HG03095 (cell line): ENCODE results near the gene PPP2R5A.

Source experiments
- ATAC-seq: cut with Tn5 transposase; IDR thresholded peaks from one replicate; pipeline ENCODE4 v1.9.1; 2021; ENCODE audit warnings: moderate library complexity; ENCODE audit not compliant: unreplicated experiment

PPP2R5A gene

GRCh38 chr1:212284744-212285684 is at the start of gene PPP2R5A:
Gene PPP2R5A, plus strand, starts transcription at chr1:212285410. Its CDS starts 701 bp downstream, at chr1:212286111.
- peak; percentile 94 for ATAC-seq

DNA sequence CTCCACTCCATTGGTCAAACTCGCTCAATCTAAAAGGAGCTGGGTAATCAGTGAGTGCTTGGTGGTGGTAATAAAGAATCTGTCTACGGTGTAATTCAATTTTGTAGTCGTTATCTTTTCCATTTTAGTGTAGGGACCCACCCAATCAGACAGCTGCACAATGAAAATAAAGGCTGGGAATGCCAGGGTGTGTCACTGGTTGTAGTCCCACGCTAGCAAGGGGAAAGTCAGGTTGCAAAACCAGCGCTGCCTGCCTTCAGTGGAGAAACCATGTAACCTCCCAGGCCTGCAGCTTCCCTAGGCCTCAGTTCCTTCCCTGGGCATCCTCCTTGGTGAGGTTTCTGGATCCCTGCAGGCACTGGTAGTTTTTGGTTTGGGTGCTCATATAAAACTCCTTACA is 49.4 kb upstream of the PPP2R5A start:
- no peak for ATAC-seq

GRCh38 chr1:212236664-212237220 is 48.5 kb upstream of the PPP2R5A start:
- no peak for ATAC-seq

DNA sequence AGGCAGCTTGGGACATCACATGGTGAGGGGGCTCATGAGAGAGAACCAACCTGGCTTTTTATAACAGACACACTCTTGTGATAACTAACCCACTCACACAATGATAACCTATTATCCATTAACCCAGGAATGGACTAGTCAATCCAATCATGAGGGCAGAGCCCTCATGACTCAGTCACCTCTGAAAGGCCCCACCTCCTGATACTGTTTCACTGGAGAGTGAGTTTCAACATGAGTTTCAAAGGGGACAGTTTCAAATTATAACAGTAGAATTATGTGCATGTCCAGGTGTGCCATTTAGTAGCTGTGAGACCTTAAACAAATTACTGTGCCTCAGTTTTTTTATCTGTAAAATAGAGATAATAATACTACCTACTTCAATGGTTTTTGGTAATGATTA is 47.6 kb upstream of the PPP2R5A start:
- ATAC-seq: peak; percentile 88

- ATAC-seq: no peak
Observed at GRCh38 chr1:212238552-212238951, 46.7 kb upstream of the PPP2R5A start.

- ATAC-seq: no peak
Observed at GRCh38 chr1:212241501-212241900, 43.7 kb upstream of the PPP2R5A start.

DNA sequence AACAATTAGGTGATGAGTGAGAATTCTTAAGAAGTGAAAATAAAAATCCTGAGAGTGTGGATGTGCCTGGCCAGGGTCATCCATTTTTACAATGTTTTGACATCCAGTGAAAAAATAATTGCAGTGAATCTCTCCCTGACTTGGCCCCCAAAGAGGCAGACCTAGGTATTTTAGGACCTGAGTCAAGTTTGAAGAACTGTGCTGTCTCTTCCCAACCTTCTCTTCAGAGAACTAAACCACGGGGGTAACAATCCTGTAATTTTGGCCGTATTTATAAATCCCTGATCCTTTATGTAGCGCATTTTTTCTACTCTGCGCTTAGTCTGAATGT is 43.3 kb upstream of the PPP2R5A start:
- no peak for ATAC-seq

GRCh38 chr1:212242288-212242984 is 42.8 kb upstream of the PPP2R5A start:
- no peak for ATAC-seq

DNA sequence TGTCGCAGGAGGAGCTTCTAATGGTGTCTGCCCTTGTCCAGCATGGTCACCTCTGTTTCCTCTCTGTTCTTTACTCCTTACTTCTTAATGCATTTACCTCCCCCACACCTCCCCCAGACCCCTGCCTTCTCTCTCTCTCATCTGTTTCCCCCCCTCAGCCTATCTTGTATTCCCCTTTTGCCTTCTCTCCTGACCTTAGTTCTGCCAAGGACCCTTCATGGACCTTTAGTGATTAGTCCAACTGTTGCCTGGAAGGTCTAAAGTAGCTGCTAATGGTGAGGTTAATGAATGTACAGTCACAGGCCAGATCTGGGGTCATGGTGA is 42.3 kb upstream of the PPP2R5A start:
- no peak for ATAC-seq

GRCh38 chr1:212244441-212244840 is 40.8 kb upstream of the PPP2R5A start:
- no peak for ATAC-seq

- no peak for ATAC-seq
Observed at GRCh38 chr1:212247179-212247721, 38.0 kb upstream of the PPP2R5A start.

GRCh38 chr1:212247988-212248387 is 37.2 kb upstream of the PPP2R5A start:
- ATAC-seq: no peak

DNA sequence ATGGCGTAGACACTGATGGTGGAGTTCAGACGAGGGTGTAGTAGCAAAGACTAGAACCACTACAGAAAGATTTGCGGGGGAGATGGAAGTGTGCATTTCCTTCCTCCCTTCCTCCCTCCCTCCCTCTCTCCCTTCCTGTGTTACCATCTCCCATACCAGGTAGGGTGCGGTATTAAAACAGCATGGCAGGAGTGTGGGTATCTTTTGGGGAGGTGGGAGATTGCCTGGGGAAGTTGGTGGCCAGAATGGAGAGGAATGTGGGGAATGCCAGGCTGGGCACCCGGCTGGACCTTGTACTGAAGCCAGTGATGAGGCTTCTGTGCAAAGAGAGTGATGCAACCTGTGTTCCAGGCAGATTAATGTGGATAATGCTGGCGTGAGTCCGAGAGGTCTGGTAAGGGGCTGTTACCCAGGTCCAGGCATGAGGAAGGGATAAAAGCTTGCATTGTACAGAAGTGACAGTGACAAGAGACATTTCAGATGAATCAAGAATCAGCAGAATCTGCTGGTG is 30.3 kb upstream of the PPP2R5A start:
- ATAC-seq: no peak

- ATAC-seq: no peak
Observed at GRCh38 chr1:212255705-212256307, 29.4 kb upstream of the PPP2R5A start.

DNA sequence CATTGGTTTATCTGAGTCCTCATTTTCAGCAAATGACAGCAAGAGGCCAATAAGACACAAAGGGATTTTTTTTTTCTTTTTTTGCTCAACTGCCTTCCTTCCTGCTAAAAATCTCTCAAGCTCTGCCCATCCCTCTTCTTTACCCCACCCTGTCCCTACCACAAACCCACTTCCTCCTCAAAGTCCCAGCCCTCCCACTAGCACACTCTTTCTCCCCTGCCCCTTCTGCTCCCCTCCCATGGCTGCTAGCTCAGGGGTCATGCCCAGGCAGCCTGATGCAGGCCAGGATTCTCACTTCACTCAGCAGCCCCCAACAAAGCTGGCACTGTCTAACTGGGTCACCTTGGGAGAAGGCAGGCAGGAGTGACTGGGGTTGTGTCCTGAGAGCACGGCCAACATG is 28.8 kb upstream of the PPP2R5A start:
- no peak for ATAC-seq

- ATAC-seq: no peak
Observed at GRCh38 chr1:212257157-212257556, 28.1 kb upstream of the PPP2R5A start.

GRCh38 chr1:212259693-212260480 is 25.3 kb upstream of the PPP2R5A start:
- no peak for ATAC-seq

GRCh38 chr1:212260557-212261355 is 24.5 kb upstream of the PPP2R5A start:
- no peak for ATAC-seq

DNA sequence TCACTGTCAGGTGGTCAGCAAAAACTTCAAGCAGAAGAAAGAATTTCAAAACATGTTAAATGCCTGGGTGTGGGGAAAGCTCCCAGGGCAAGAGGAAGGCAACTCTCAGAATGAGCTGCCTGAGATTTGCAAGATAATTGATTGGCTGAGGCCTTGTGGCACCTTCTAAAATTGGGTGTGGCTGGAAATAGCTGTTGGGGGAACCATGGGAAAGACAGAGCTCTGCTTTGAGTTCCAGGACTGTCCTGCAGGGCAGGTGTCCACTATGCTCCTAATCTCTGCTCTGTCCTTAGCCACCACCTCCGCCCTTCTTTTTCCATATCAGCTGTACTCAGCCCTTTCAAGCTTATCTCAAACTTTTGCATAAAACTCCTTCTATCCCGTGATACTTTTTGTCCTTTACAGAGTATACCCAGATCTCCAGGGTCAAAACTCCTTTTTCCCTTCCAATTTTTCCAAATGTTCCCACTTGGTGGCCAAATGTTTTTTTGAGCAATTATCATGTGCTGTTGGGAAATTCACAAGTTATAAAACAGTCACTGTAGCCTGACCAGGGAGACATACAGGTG is 23.8 kb upstream of the PPP2R5A start:
- no peak for ATAC-seq
